ENCODE measurements around the gene TMEM247. TPM values are rescaled to one million over a fixed set of nuclear protein-coding genes. Genes with fewer than 3 reads are reported as not detected.
A peak's percentile ranks its signal among the peaks of the same experiment; 100 is the strongest.

The TMEM247 gene
- total RNA-seq, 1 donor from 2014 or later, result not detected

GRCh38 chr2:46456789-46457188, 22.6 kb upstream of the TMEM247 start:
- Mint-ChIP-seq H3K4me3 (ENCODE audit: unreplicated experiment) (no peak overlapping the region), H3K27me3 (ENCODE audit: low read depth) (peaks cover 5% of the 10 kb centered on the region)
- DNase-seq (ENCODE audit: low spot score), result no peak

DNA sequence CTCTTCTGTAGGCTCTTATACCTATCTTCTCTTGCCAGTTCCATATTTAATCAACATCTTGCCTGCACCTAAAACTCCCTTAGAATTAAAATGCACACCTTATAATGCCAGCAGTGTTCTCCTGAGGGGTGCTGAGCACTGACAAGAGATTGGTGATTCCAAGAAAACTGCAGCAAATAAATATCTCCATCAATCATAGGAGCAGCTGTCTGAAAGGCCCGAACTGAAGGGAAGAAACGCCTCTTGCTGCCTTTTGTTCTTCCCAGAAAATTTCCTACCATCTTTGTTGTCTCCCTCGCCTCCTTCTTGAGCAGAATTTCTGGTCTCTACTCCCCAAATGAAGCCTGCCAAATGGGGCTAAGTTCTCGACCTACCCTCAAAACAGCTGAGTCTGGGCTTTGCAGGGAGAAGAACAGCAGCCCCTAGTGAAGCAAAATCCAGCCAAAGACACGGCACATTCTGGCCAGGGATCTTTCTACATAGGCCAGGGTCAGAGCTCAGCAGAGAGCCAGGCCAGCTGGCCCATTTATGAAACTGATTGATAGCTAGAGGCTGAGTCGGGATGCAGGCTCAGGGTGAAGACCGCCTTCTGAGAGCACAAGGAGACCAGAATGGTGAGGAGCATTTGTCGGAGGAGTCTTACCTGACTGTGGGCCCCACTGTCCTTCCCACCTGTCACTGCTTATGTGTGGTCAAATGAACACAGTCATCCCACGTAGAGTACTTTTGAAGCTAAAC, 20.4 kb upstream of the TMEM247 start:
- H3K27me3 Mint-ChIP-seq (ENCODE audit: low read depth), result no peaks in the 10 kb centered on the region
- H3K9me3 Mint-ChIP-seq (ENCODE audit: low read depth), result peaks cover 3% of the 10 kb centered on the region
- no peak overlapping the region for H3K4me3 Mint-ChIP-seq (ENCODE audit: unreplicated experiment)
- H3K4me1 Mint-ChIP-seq (ENCODE audit: low read depth), result peaks cover 13% of the 10 kb centered on the region
- H3K36me3 Mint-ChIP-seq (ENCODE audit: low read depth), result no peaks in the 10 kb centered on the region
- no peak for DNase-seq (ENCODE audit: low spot score)
- TF ChIP-seq, protein P1, sequence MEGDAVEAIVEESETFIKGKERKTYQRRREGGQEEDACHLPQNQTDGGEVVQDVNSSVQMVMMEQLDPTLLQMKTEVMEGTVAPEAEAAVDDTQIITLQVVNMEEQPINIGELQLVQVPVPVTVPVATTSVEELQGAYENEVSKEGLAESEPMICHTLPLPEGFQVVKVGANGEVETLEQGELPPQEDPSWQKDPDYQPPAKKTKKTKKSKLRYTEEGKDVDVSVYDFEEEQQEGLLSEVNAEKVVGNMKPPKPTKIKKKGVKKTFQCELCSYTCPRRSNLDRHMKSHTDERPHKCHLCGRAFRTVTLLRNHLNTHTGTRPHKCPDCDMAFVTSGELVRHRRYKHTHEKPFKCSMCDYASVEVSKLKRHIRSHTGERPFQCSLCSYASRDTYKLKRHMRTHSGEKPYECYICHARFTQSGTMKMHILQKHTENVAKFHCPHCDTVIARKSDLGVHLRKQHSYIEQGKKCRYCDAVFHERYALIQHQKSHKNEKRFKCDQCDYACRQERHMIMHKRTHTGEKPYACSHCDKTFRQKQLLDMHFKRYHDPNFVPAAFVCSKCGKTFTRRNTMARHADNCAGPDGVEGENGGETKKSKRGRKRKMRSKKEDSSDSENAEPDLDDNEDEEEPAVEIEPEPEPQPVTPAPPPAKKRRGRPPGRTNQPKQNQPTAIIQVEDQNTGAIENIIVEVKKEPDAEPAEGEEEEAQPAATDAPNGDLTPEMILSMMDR (IDR thresholded peaks at IDR 0.05), result no peak
- H3K27ac Mint-ChIP-seq (ENCODE audit: unreplicated experiment), result no peak overlapping the region

More at GRCh38 chr2:46456789-46457188, 22.6 kb upstream of the TMEM247 start:
- no peak overlapping the region for H3K27ac Mint-ChIP-seq (ENCODE audit: unreplicated experiment)
- H3K9me3 Mint-ChIP-seq (ENCODE audit: low read depth), result peaks cover 3% of the 10 kb centered on the region
- peaks cover 3% of the 10 kb centered on the region for H3K36me3 Mint-ChIP-seq (ENCODE audit: low read depth)
- peaks cover 3% of the 10 kb centered on the region for H3K4me1 Mint-ChIP-seq (ENCODE audit: low read depth)
- TF ChIP-seq, protein P1 (IDR thresholded peaks at IDR 0.05), result no peak

GRCh38 chr2:46459694-46460093, 19.7 kb upstream of the TMEM247 start:
- Mint-ChIP-seq H3K27me3 (ENCODE audit: low read depth) (no peaks in the 10 kb centered on the region), H3K9me3 (ENCODE audit: low read depth) (peaks cover 2% of the 10 kb centered on the region), H3K4me1 (ENCODE audit: low read depth) (peaks cover 15% of the 10 kb centered on the region), H3K27ac (ENCODE audit: unreplicated experiment) (no peak overlapping the region), H3K36me3 (ENCODE audit: low read depth) (no peaks in the 10 kb centered on the region), H3K4me3 (ENCODE audit: unreplicated experiment) (no peak overlapping the region)
- TF ChIP-seq, protein P1 (IDR thresholded peaks at IDR 0.05), result no peak
- no peak for DNase-seq (ENCODE audit: low spot score)

DNA sequence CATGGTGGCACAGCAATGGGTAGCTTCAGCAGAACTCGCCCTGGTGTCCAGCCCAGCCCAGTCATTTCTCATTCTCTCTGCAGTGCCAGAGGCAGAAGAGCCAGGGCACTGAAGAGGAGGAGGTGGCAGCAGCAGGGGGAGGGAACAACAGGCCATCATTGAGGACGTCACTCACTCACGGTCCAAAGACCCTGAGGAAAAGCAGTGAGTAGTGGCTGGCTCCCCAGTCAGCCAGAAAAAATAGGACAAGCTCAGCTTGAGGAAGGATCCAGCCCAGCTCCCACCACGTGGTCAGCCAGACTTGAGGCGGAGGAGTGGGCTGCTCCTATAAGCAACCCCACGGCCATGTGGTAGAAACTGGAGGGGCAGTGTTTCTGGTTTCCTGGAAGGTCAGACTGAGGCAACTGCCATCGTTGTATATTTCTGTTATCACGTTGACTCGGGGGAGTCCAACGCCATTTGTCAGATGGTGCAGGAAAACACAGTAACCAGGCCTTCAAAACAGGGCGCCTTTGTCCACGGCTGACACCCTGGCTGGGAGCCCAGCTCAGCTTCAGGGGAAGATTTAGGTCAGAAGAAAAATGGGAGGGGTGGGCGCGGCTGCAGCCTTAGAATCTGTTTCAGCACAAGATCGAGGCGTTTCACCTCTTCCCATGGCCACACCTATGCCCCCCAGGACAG, 19.0 kb upstream of the TMEM247 start:
- TF ChIP-seq, protein P1 (IDR thresholded peaks at IDR 0.05), result no peak
- no peak overlapping the region for H3K27ac Mint-ChIP-seq (ENCODE audit: unreplicated experiment)
- H3K4me3 Mint-ChIP-seq (ENCODE audit: unreplicated experiment), result no peak overlapping the region
- DNase-seq (ENCODE audit: low spot score), result no peak
- H3K36me3 Mint-ChIP-seq (ENCODE audit: low read depth), result no peaks in the 10 kb centered on the region
- H3K27me3 Mint-ChIP-seq (ENCODE audit: low read depth), result no peaks in the 10 kb centered on the region
- no peaks in the 10 kb centered on the region for H3K9me3 Mint-ChIP-seq (ENCODE audit: low read depth)
- H3K4me1 Mint-ChIP-seq (ENCODE audit: low read depth), result peaks cover 15% of the 10 kb centered on the region

- TF ChIP-seq, protein P1 (IDR thresholded peaks at IDR 0.05), result peak; percentile 99
Measured at GRCh38 chr2:46461011-46461674, 18.2 kb upstream of the TMEM247 start.

More at GRCh38 chr2:46461011-46461674, 18.2 kb upstream of the TMEM247 start:
- no peak for DNase-seq (ENCODE audit: low spot score)
- Mint-ChIP-seq H3K27me3 (ENCODE audit: low read depth) (no peaks in the 10 kb centered on the region), H3K9me3 (ENCODE audit: low read depth) (no peaks in the 10 kb centered on the region), H3K36me3 (ENCODE audit: low read depth) (no peaks in the 10 kb centered on the region), H3K4me1 (ENCODE audit: low read depth) (peaks cover 15% of the 10 kb centered on the region), H3K4me3 (ENCODE audit: unreplicated experiment) (no peak overlapping the region), H3K27ac (ENCODE audit: unreplicated experiment) (no peak overlapping the region)

All from chondrocyte (in vitro differentiated cells).